K562 (cell line): ENCODE measurements around the gene LETM1. TPM values are rescaled to one million over a fixed set of nuclear protein-coding genes. Genes with fewer than 3 reads are reported as not detected.

Experiments used
- ATAC-seq: fragments of 200-7000 bp; cut with Tn5 transposase; 3 replicates; pipeline ENCODE4 v1.9.1; 2020; ENCODE audit warnings: moderate library complexity
- BruUV-seq: library from RNA; stranded (reverse); fragments of 400-500 nt; replicated peaks from 2 replicates; lab custom pipeline; 2021; lab: Mats Ljungman, UMichigan
- CTCF ChIA-PET: fragments of 300-600 bp; formaldehyde crosslinking; extraction: SDS; loops from one replicate; lab custom pipeline; 2021; ENCODE audit warnings: low intra/inter-chr PET ratio; lab: Yijun Ruan, JAX
- POLR2A ChIA-PET: fragments of 300-600, 350-650 bp; sonication (Branson Sonifier 250); formaldehyde crosslinking; extraction: SDS; loops from one replicate; lab custom pipeline; 2021; ENCODE audit warnings: antibody characterized with exemption, inconsistent platforms; lab: Yijun Ruan, JAX
- DNase-seq, 4 experiments: peaks; one replicate each; pipeline versions ENCODE4 v3.0.0 to v3.0.0-alpha.2; 2011 to 2018; ENCODE audit warnings: low spot score in 3 of 4, mixed read lengths in 3 of 4; ENCODE audit errors: extremely low read depth in 1 of 4
- FAIRE-seq: peaks from 2 replicates; lab custom pipeline; 2011; peaks lifted over from hg19 to GRCh38; lab: Jason Lieb, UNC
- H2AFZ ChIP-seq: 2 replicates; pipeline ENCODE4 v1.6.0; 2011; ENCODE audit warnings: low read depth, low read length, control low read depth, inconsistent platforms
- H3K27ac ChIP-seq: fragments of 200-600 bp; 3 replicates; pipeline ENCODE4 v1.8.0; 2011; ENCODE audit warnings: low read depth, mild to moderate bottlenecking, control low read depth, inconsistent platforms, low read length, moderate library complexity, mixed read lengths; ENCODE audit errors: extremely low read depth
- H3K27me3 ChIP-seq, 2 experiments: fragments of 300-600 bp in 1 of 2; 2 replicates in 1 of 2; 3 replicates in 1 of 2; pipeline versions ENCODE4 v1.6.0 to v1.8.0; 2011; ENCODE audit warnings: inconsistent platforms in 2 of 2, low read length in 2 of 2, mild to moderate bottlenecking in 1 of 2, mixed read lengths in 1 of 2, moderate library complexity in 1 of 2; ENCODE audit not compliant: control insufficient read depth in 2 of 2, insufficient read depth in 2 of 2
- H3K36me3 ChIP-seq: fragments of 300-600 bp; 3 replicates; pipeline ENCODE4 v1.8.0; 2011; ENCODE audit warnings: mild to moderate bottlenecking, low read length, inconsistent platforms; ENCODE audit not compliant: control insufficient read depth, insufficient read depth
- H3K4me1 ChIP-seq, 2 experiments: fragments of 200-600 bp in 1 of 2; replicated peaks in 1 of 2; 2 replicates in 1 of 2; 3 replicates in 1 of 2; pipeline versions ENCODE4 v1.5.1 to v1.8.0; 2011; ENCODE audit warnings: inconsistent platforms in 2 of 2, low read length in 2 of 2, mild to moderate bottlenecking in 1 of 2, mixed read lengths in 1 of 2, moderate library complexity in 1 of 2; ENCODE audit not compliant: control insufficient read depth in 2 of 2, insufficient read depth in 2 of 2
- H3K4me2 ChIP-seq: 2 replicates; pipeline ENCODE4 v1.6.1; 2011; ENCODE audit warnings: low read length, control low read depth, inconsistent platforms, mixed read lengths; ENCODE audit not compliant: insufficient read depth
- H3K4me3 ChIP-seq: fragments of 200-600 bp; sonication (generic), shearing (Covaris generic); 2 replicates; pipeline ENCODE4 v1.5.1; 2016; ENCODE audit warnings: control low read depth, inconsistent platforms
- H3K79me2 ChIP-seq: fragments of 200-600 bp; 3 replicates; pipeline ENCODE4 v1.8.0; 2011; ENCODE audit warnings: low read length, inconsistent platforms; ENCODE audit not compliant: control insufficient read depth, insufficient read depth
- H3K9ac ChIP-seq, 2 experiments: 2 replicates each; pipeline versions ENCODE4 v1.6.0 to v1.6.1; 2011; ENCODE audit warnings: low read depth in 2 of 2, low read length in 2 of 2, control low read depth in 1 of 2, inconsistent platforms in 1 of 2, mild to moderate bottlenecking in 1 of 2, mixed read lengths in 1 of 2; ENCODE audit not compliant: insufficient read depth in 1 of 2
- H3K9me1 ChIP-seq: one replicate; pipeline ENCODE4 v1.6.0; 2011; ENCODE audit warnings: inconsistent platforms, mild to moderate bottlenecking, low read length, moderate library complexity; ENCODE audit not compliant: control insufficient read depth, insufficient read depth
- H3K9me3 ChIP-seq: replicated peaks from 2 replicates; pipeline ENCODE4 v1.5.1; 2011; ENCODE audit warnings: low read depth, low read length, inconsistent platforms; ENCODE audit not compliant: control insufficient read depth, insufficient read depth
- H4K20me1 ChIP-seq: replicated peaks from 2 replicates; pipeline ENCODE4 v1.6.1; 2011; ENCODE audit warnings: low read length, inconsistent platforms, mixed read lengths; ENCODE audit not compliant: control insufficient read depth, insufficient read depth
- ARID3B ChIP-seq: fragments of 250-450 bp; sonication (Bioruptor Pico); IDR thresholded peaks from 2 replicates; pipeline ENCODE4 v1.4.0; 2020; ENCODE audit warnings: borderline replicate concordance
- BRD9 ChIP-seq: fragments of 450-650 bp; IDR thresholded peaks from 2 replicates; pipeline ENCODE4 v1.6.1; 2018; ENCODE audit warnings: low read depth; ENCODE audit not compliant: partially characterized antibody
- CEBPB ChIP-seq: fragments of 450-650 bp; IDR thresholded peaks from 2 replicates; pipeline ENCODE4 v1.6.1; 2016; ENCODE audit warnings: missing genetic modification characterization, missing compliant biosample characterization
- HBP1 ChIP-seq: fragments of 450-650 bp; formaldehyde crosslinking; IDR thresholded peaks from 2 replicates; pipeline ENCODE4 v1.4.0; 2022; ENCODE audit warnings: missing genetic modification characterization
- IRF2 ChIP-seq: sonication (generic); formaldehyde crosslinking; IDR thresholded peaks from 2 replicates; pipeline ENCODE4 v1.8.1; 2022; ENCODE audit warnings: mild to moderate bottlenecking, missing genetic modification reagents
- NFATC3 ChIP-seq: fragments of 450-650 bp; IDR thresholded peaks from 2 replicates; pipeline ENCODE4 v1.6.1; 2017; ENCODE audit warnings: mild to moderate bottlenecking
- SETDB1 ChIP-seq: IDR thresholded peaks from one replicate; pipeline ENCODE4 v1.6.1; 2012; ENCODE audit warnings: low read length, control low read depth, inconsistent platforms
- SMARCA5 ChIP-seq: fragments of 450-650 bp; IDR thresholded peaks from 2 replicates; pipeline ENCODE4 v1.6.1; 2016
- VEZF1 ChIP-seq: fragments of 200-800 bp; sonication (Bioruptor generic); IDR thresholded peaks from 2 replicates; pipeline ENCODE4 v1.6.1; 2017; ENCODE audit warnings: missing genetic modification characterization, missing compliant biosample characterization
- ZMIZ1 ChIP-seq, 2 experiments: fragments of 150-350 bp in 1 of 2; IDR thresholded peaks; 2 replicates each; pipeline ENCODE4 v1.6.1; 2012 to 2016; ENCODE audit warnings: low read depth in 2 of 2, low read length in 2 of 2, mild to moderate bottlenecking in 1 of 2, moderate library complexity in 1 of 2
- ZNF143 ChIP-seq: sonication (generic); formaldehyde crosslinking; IDR thresholded peaks from 2 replicates; pipeline ENCODE4 v1.9.0; 2022; ENCODE audit warnings: mild to moderate bottlenecking, missing genetic modification reagents
- ZNF398 ChIP-seq: fragments of 250-450 bp; sonication (Bioruptor Pico); IDR thresholded peaks from 2 replicates; pipeline ENCODE4 v1.8.0; 2021; ENCODE audit warnings: moderate library complexity, mild to moderate bottlenecking, inconsistent platforms
- ZNF444 ChIP-seq: fragments of 250-450 bp; sonication (Bioruptor Pico); IDR thresholded peaks from 2 replicates; pipeline ENCODE4 v1.4.0; 2020; ENCODE audit warnings: mild to moderate bottlenecking, moderate library complexity
- WGBS: fragments of 100-300 bp; shearing (Covaris generic); methylation state at CpG from one replicate; pipeline ENCODE4 v1.1.6; 2016; ENCODE audit warnings: low coverage, mixed read lengths; ENCODE audit not compliant: insufficient coverage; ENCODE audit errors: missing lambda C conversion rate; 5-methylcytosine and 5-hydroxymethylcytosine counted together
- in situ Hi-C: fragments of 300-500 bp; cut with MboI; formaldehyde crosslinking; loops from 4 replicates; pipeline ENCODE4 v1.15.0; 2018; ENCODE audit warnings: inconsistent platforms, mixed read lengths
- intact Hi-C: fragments of 100-400 bp; cut with micrococcal nuclease; formaldehyde crosslinking; loops from 2 replicates; pipeline ENCODE4 v1.14.2; 2022
- polyA plus RNA-seq, 8 experiments: library from polyadenylated mRNA; depleted of rRNA in 4 of 8; stranded (reverse) in 5 of 8; unstranded in 3 of 8; fragments of >200 nt; fragmentation: Nextera tagmentation in 2 of 8; fragmentation: Illumina TruSeq in 1 of 8; extraction: Ambion mirVana in 2 of 8; extraction: Trizol in 1 of 8; gene quantifications; 2 replicates each; pipeline versions ENCODE4 v1.2.1 to v1.2.3, GENCODE V29; 2011 to 2014; ENCODE audit warnings: inconsistent platforms in 1 of 8, missing spikeins in 1 of 8
- total RNA-seq, 7 experiments: library from RNA; depleted of rRNA in 6 of 7; stranded (reverse); fragments of >200 nt in 6 of 7; fragmentation: Illumina TruSeq in 2 of 7; extraction: Trizol in 2 of 7; gene quantifications; 2 replicates each; pipeline versions ENCODE4 v1.2.1 to v1.2.3, GENCODE V29; 2011 to 2021; ENCODE audit warnings: low replicate concordance in 1 of 7

LETM1 gene
- total and polyA plus RNA-seq, 9 of the 15 experiments (the other 6 are each of a cell fraction or from before 2014, with no cell fraction given): 3.9 to 109 (median 35.0) TPM

GRCh38 chr4:1770791-1771231 lies 85.1 kb downstream of the LETM1 start:
- no peak overlapping the region for H3K27ac ChIP-seq
- no peak for TF ChIP-seq CEBPB (tag)
- TF ChIP-seq SMARCA5: no peak
- TF ChIP-seq ZNF444: no peak
- no peak for TF ChIP-seq ZNF143 (CRISPR knock-in tag)
- no peak for TF ChIP-seq ZNF398
- no peak for TF ChIP-seq SETDB1
- no peak for TF ChIP-seq IRF2 (CRISPR knock-in tag)
- TF ChIP-seq NFATC3: no peak
- no peak for TF ChIP-seq ZMIZ1 (IDR thresholded peaks at IDR 0.05; ENCODE audit: low read depth in 2 of 2, low read length in 2 of 2)
- no peak for TF ChIP-seq VEZF1 (CRISPR knock-in tag)
- TF ChIP-seq HBP1: no peak
- no peak for TF ChIP-seq ARID3B
- TF ChIP-seq BRD9: no peak
- TF ChIP-seq, all 486 proteins: peak for 0
- ChIA-PET CTCF (no interaction called here), POLR2A (interaction anchor here (0.6 to 0.7 kb wide), 2 partner anchors 15 to 244 kb away, joined by 3 read pairs; no protein-coding TSS in a partner anchor)
- Histone ChIP-seq H3K4me2 (no peak overlapping the region), H2AFZ (no peak overlapping the region), H3K4me1 (peaks cover 2 to 88% of the 10 kb centered on the region in 2 experiments; a peak in 3 of 5 replicates), H3K9me1 (no peaks in the 10 kb centered on the region), H3K9me3 (no peaks in the 10 kb centered on the region), H3K36me3 (no peaks in the 10 kb centered on the region), H3K79me2 (no peaks in the 10 kb centered on the region), H3K4me3 (no peak overlapping the region), H4K20me1 (0 out of 2 replicates have a peak, but pooled peaks cover 3% of the 10 kb centered on the region), H3K27me3 (no peaks in the 10 kb centered on the region), H3K9ac (peak overlapping the region in 1 of 2 experiments; percentile 70; a peak in 2 of 4 replicates)
- intact Hi-C loops (no loop called here), in situ Hi-C loops (no loop called here)
- 48% methylated on average over 9 of the region's 11 CpGs for WGBS
- FAIRE-seq (no peak), DNase-seq (no peak), ATAC-seq (no peak)
- no TSS peak for BruUV-seq
